H1 (cell line): ENCODE measurements around the gene ADAD1. TPM values are rescaled to one million over a fixed set of nuclear protein-coding genes. Genes with fewer than 3 reads are reported as not detected.

Experiments used
- CTCF ChIA-PET: fragments of 300-600 bp; sonication (Branson Sonifier 250); formaldehyde crosslinking; loops from one replicate; lab custom pipeline; 2021; ENCODE audit not compliant: partially characterized antibody; lab: Charles Lee
- POLR2A ChIA-PET: fragments of 300-600 bp; sonication (Branson Sonifier 250); formaldehyde crosslinking; loops from one replicate; lab custom pipeline; 2021; ENCODE audit warnings: inconsistent platforms; ENCODE audit not compliant: partially characterized antibody; lab: Charles Lee
- DNase-seq, 2 experiments: peaks; one replicate each; pipeline versions ENCODE4 v3.0.0 to v3.0.0-alpha.2; 2010 to 2022; ENCODE audit warnings: low spot score in 2 of 2, low read depth in 1 of 2, mixed read lengths in 1 of 2
- FAIRE-seq: peaks from 2 replicates; lab custom pipeline; 2011; peaks lifted over from hg19 to GRCh38; lab: Jason Lieb, UNC
- H2AFZ ChIP-seq: 2 replicates; pipeline ENCODE4 v1.8.1; 2012; ENCODE audit warnings: low read length, inconsistent platforms
- H2AK5ac ChIP-seq: 2 replicates; pipeline ENCODE4 v1.6.1; 2013; ENCODE audit warnings: low read depth, low read length
- H2BK120ac ChIP-seq: replicated peaks from 2 replicates; pipeline ENCODE3; 2013; ENCODE audit warnings: low read depth, low read length, inconsistent platforms
- H2BK12ac ChIP-seq: 2 replicates; pipeline ENCODE4 v1.6.1; 2013; ENCODE audit warnings: low read depth, low read length
- H2BK15ac ChIP-seq: 2 replicates; pipeline ENCODE4 v1.6.1; 2013; ENCODE audit warnings: low read length
- H2BK20ac ChIP-seq: 2 replicates; pipeline ENCODE4 v1.6.1; 2013; ENCODE audit warnings: low read length
- H2BK5ac ChIP-seq: 2 replicates; pipeline ENCODE4 v1.6.1; 2013; ENCODE audit warnings: low read depth, low read length
- H3K14ac ChIP-seq: 2 replicates; pipeline ENCODE4 v1.6.1; 2013; ENCODE audit warnings: inconsistent platforms; ENCODE audit not compliant: insufficient read length
- H3K18ac ChIP-seq: 2 replicates; pipeline ENCODE4 v1.6.1; 2013; ENCODE audit warnings: low read length; ENCODE audit errors: extremely low read depth
- H3K23ac ChIP-seq: 2 replicates; pipeline ENCODE4 v1.6.1; 2013; ENCODE audit warnings: inconsistent platforms; ENCODE audit not compliant: insufficient read length
- H3K23me2 ChIP-seq: 2 replicates; pipeline ENCODE4 v1.6.1; 2013; ENCODE audit warnings: low read depth, low read length
- H3K27ac ChIP-seq: 2 replicates; pipeline ENCODE4 v1.6.1; 2011; ENCODE audit warnings: low read depth, low read length, inconsistent platforms
- H3K27me3 ChIP-seq, 4 experiments: replicated peaks in 1 of 4; 1 replicate in 1 of 4; 2 replicates in 3 of 4; pipeline versions ENCODE4 v1.6.1 to v1.8.1; 2011 to 2013; ENCODE audit warnings: low read length in 3 of 4, mild to moderate bottlenecking in 3 of 4, inconsistent platforms in 2 of 4, mixed read lengths in 2 of 4, moderate library complexity in 1 of 4; ENCODE audit not compliant: control insufficient read depth in 3 of 4, insufficient read depth in 3 of 4; ENCODE audit errors: extremely low read depth in 1 of 4
- H3K36me3 ChIP-seq, 4 experiments: 2 replicates each; pipeline versions ENCODE4 v1.6.1 to v1.8.1; 2011 to 2013; ENCODE audit warnings: mild to moderate bottlenecking in 4 of 4, low read length in 3 of 4, moderate library complexity in 2 of 4, control low read depth in 1 of 4, inconsistent platforms in 1 of 4; ENCODE audit not compliant: insufficient read depth in 4 of 4, control insufficient read depth in 2 of 4
- H3K4ac ChIP-seq: replicated peaks from 2 replicates; pipeline ENCODE3; 2013; ENCODE audit warnings: low read length, low read depth, mixed read lengths, inconsistent platforms; ENCODE audit not compliant: insufficient read length
- H3K4me1 ChIP-seq, 4 experiments: replicated peaks in 1 of 4; 1 replicate in 1 of 4; 2 replicates in 3 of 4; pipeline versions ENCODE4 v1.6.1 to v1.8.1; 2011 to 2013; ENCODE audit warnings: low read length in 3 of 4, inconsistent platforms in 2 of 4, mixed read lengths in 1 of 4; ENCODE audit not compliant: insufficient read depth in 4 of 4, control insufficient read depth in 3 of 4
- H3K4me2 ChIP-seq, 2 experiments: 2 replicates each; pipeline versions ENCODE4 v1.6.1 to v1.8.1; 2011 to 2013; ENCODE audit warnings: low read depth in 2 of 2, low read length in 2 of 2, control low read depth in 1 of 2, inconsistent platforms in 1 of 2, mild to moderate bottlenecking in 1 of 2; ENCODE audit not compliant: insufficient read depth in 1 of 2
- H3K4me3 ChIP-seq, 4 experiments: fragments of 200-600, 300-600 bp in 1 of 4; sonication (generic), shearing (Covaris generic), sonication (Bioruptor Twin) in 1 of 4; 2 replicates each; pipeline versions ENCODE4 v1.5.1 to v1.8.1; 2011 to 2016; ENCODE audit warnings: low read length in 4 of 4, low read depth in 3 of 4, control low read depth in 2 of 4, inconsistent platforms in 2 of 4, mild to moderate bottlenecking in 2 of 4, mixed read lengths in 1 of 4, moderate library complexity in 1 of 4; ENCODE audit not compliant: insufficient read depth in 2 of 4; ENCODE audit errors: extremely low read depth in 1 of 4
- H3K56ac ChIP-seq: replicated peaks from 2 replicates; pipeline ENCODE3; 2013; ENCODE audit warnings: low read depth, mild to moderate bottlenecking, mixed read lengths, low read length, inconsistent platforms; ENCODE audit not compliant: insufficient read length
- H3K79me1 ChIP-seq: 2 replicates; pipeline ENCODE4 v1.6.1; 2013; ENCODE audit warnings: low read depth, low read length, control low read depth
- H3K79me2 ChIP-seq, 2 experiments: 2 replicates each; pipeline versions ENCODE4 v1.6.1 to v1.8.1; 2012 to 2013; ENCODE audit warnings: low read length in 2 of 2, mild to moderate bottlenecking in 2 of 2, inconsistent platforms in 1 of 2; ENCODE audit not compliant: insufficient read depth in 2 of 2, control insufficient read depth in 1 of 2
- H3K9ac ChIP-seq, 4 experiments: replicated peaks in 1 of 4; 1 replicate in 1 of 4; 2 replicates in 3 of 4; pipeline versions ENCODE4 v1.6.1 to v1.8.1; 2011 to 2013; ENCODE audit warnings: low read depth in 3 of 4, low read length in 3 of 4, control low read depth in 2 of 4, mild to moderate bottlenecking in 2 of 4, moderate library complexity in 2 of 4, inconsistent platforms in 1 of 4; ENCODE audit errors: extremely low read depth in 1 of 4
- H3K9me3 ChIP-seq, 2 experiments: 2 replicates each; pipeline versions ENCODE4 v1.6.1 to v1.8.1; 2012 to 2013; ENCODE audit warnings: mild to moderate bottlenecking in 2 of 2, moderate library complexity in 2 of 2, control low read depth in 1 of 2, inconsistent platforms in 1 of 2, low read depth in 1 of 2, low read length in 1 of 2, mixed read lengths in 1 of 2; ENCODE audit not compliant: insufficient read depth in 2 of 2
- H4K20me1 ChIP-seq, 2 experiments: replicated peaks in 1 of 2; 2 replicates each; pipeline versions ENCODE3 to v1.8.1; 2011 to 2013; ENCODE audit warnings: inconsistent platforms in 2 of 2, low read length in 2 of 2, mild to moderate bottlenecking in 1 of 2; ENCODE audit not compliant: insufficient read depth in 2 of 2, control insufficient read depth in 1 of 2
- H4K5ac ChIP-seq: 2 replicates; pipeline ENCODE4 v1.6.1; 2013; ENCODE audit warnings: low read length, low read depth, mixed read lengths, inconsistent platforms; ENCODE audit not compliant: insufficient read length
- H4K8ac ChIP-seq: 2 replicates; pipeline ENCODE4 v1.8.0; 2013; ENCODE audit warnings: mild to moderate bottlenecking, moderate library complexity, low read length, inconsistent platforms; ENCODE audit not compliant: insufficient read depth; ENCODE audit errors: extremely low read depth
- H4K91ac ChIP-seq: replicated peaks from 2 replicates; pipeline ENCODE3; 2013; ENCODE audit warnings: low read length, mixed read lengths, inconsistent platforms; ENCODE audit not compliant: insufficient read length
- BRCA1 ChIP-seq: IDR thresholded peaks from 2 replicates; pipeline ENCODE4 v1.6.1; 2012; ENCODE audit warnings: low read depth, low read length, improper control_type of control experiment
- CBX8 ChIP-seq: fragments of 300-800, 300-1000 bp; sonication (generic); IDR thresholded peaks from 2 replicates; pipeline ENCODE4 v1.7.1; 2016; ENCODE audit warnings: low read depth, low read length, borderline replicate concordance
- EP300 ChIP-seq, 2 experiments: IDR thresholded peaks; 1 replicate in 1 of 2; 2 replicates in 1 of 2; pipeline ENCODE4 v1.6.1; 2011 to 2012; ENCODE audit warnings: low read depth in 2 of 2, low read length in 2 of 2, mild to moderate bottlenecking in 2 of 2, borderline replicate concordance in 1 of 2, inconsistent platforms in 1 of 2, moderate library complexity in 1 of 2
- FOSL1 ChIP-seq: IDR thresholded peaks from 2 replicates; pipeline ENCODE4 v1.6.1; 2011; ENCODE audit warnings: mild to moderate bottlenecking, low read depth, low read length, moderate library complexity; ENCODE audit not compliant: insufficient read depth
- JUN ChIP-seq: IDR thresholded peaks from 2 replicates; pipeline ENCODE4 v1.6.1; 2011; ENCODE audit warnings: low read depth, mild to moderate bottlenecking, improper control_type of control experiment, low read length
- KDM1A ChIP-seq: fragments of 200-600, 300-600 bp; sonication (generic); IDR thresholded peaks from 2 replicates; pipeline ENCODE4 v1.7.1; 2016; ENCODE audit warnings: mild to moderate bottlenecking, low read length, borderline replicate concordance
- KDM5A ChIP-seq: fragments of 200-600 bp; IDR thresholded peaks from 2 replicates; pipeline ENCODE4 v1.7.1; 2012; ENCODE audit warnings: mild to moderate bottlenecking, low read length, inconsistent platforms, mixed read lengths
- RAD21 ChIP-seq, 2 experiments: IDR thresholded peaks in 1 of 2; conservative IDR thresholded peaks in 1 of 2; 2 replicates each; pipeline ENCODE4 v1.6.1; 2011; ENCODE audit warnings: low read depth in 2 of 2, low read length in 2 of 2, improper control_type of control experiment in 1 of 2, inconsistent platforms in 1 of 2, mild to moderate bottlenecking in 1 of 2, moderate library complexity in 1 of 2
- RFX5 ChIP-seq: IDR thresholded peaks from 2 replicates; pipeline ENCODE4 v1.6.1; 2011; ENCODE audit warnings: low read depth, low read length, improper control_type of control experiment, borderline replicate concordance
- RNF2 ChIP-seq: fragments of 200-900, 300-1000 bp; sonication (generic); IDR thresholded peaks from 2 replicates; pipeline ENCODE4 v1.7.1; 2016; ENCODE audit warnings: borderline replicate concordance, low read depth, mild to moderate bottlenecking, antibody characterized with exemption, low read length; ENCODE audit not compliant: poor library complexity, severe bottlenecking; ENCODE audit errors: missing control alignments
- SIX5 ChIP-seq: IDR thresholded peaks from 2 replicates; pipeline ENCODE4 v1.6.1; 2011; ENCODE audit warnings: mild to moderate bottlenecking, low read depth, low read length
- SP4 ChIP-seq: IDR thresholded peaks from 2 replicates; pipeline ENCODE4 v1.6.1; 2012; ENCODE audit warnings: low read length, inconsistent platforms
- YY1 ChIP-seq: IDR thresholded peaks from 2 replicates; pipeline ENCODE4 v1.6.1; 2011; ENCODE audit warnings: low read depth, mild to moderate bottlenecking, low read length
- ZNF274 ChIP-seq: IDR thresholded peaks from 2 replicates; pipeline ENCODE4 v1.7.0; 2012; ENCODE audit warnings: low read length, borderline replicate concordance; ENCODE audit errors: extremely low read depth
- WGBS, 2 experiments: shearing (Covaris generic) in 1 of 2; methylation state at CpG; one replicate each; pipeline versions ENCODE4 v1.1.6 to v1.1.7; 2013 to 2015; ENCODE audit warnings: low lambda C conversion rate in 2 of 2, mixed read lengths in 2 of 2, inconsistent platforms in 1 of 2, low coverage in 1 of 2, missing lambda C conversion rate in 1 of 2; ENCODE audit not compliant: insufficient replicate concordance in 2 of 2, insufficient coverage in 1 of 2, insufficient read length in 1 of 2; ENCODE audit errors: extremely low coverage in 1 of 2, missing lambda C conversion rate in 1 of 2; 5-methylcytosine and 5-hydroxymethylcytosine counted together
- polyA plus RNA-seq, 7 experiments: library from polyadenylated mRNA; depleted of rRNA in 3 of 7; stranded (reverse) in 5 of 7; unstranded in 2 of 7; fragments of >200 nt in 5 of 7; fragments of 200-250 nt in 2 of 7; gene quantifications; 1 replicate in 5 of 7; 2 replicates in 1 of 7; 4 replicates in 1 of 7; pipeline versions ENCODE4 v1.2.1 to v1.2.3, GENCODE V29; 2011 to 2013; ENCODE audit warnings: missing spikeins in 2 of 7, mixed read lengths in 2 of 7
- total RNA-seq: library from RNA; stranded (reverse); fragmentation: NEBNext Ultra II Directional; extraction: Animal tissue kit (Norgen Biotek cat#: 25700); gene quantifications from 2 replicates; pipeline ENCODE4 v1.2.1, GENCODE V29; 2021

ADAD1 gene
- total and polyA plus RNA-seq, 2 of the 8 experiments (the other 6 are each of a cell fraction or from before 2014, with no cell fraction given), result not detected

GRCh38 chr4:122434285-122434684, 55.5 kb downstream of the ADAD1 start:
- Histone ChIP-seq H2BK15ac (no peak overlapping the region), H3K36me3 (no peaks in the 10 kb centered on the region), H4K8ac (no peak overlapping the region), H3K4me2 (no peak overlapping the region), H4K5ac (no peak overlapping the region), H3K4me1 (no peaks in the 10 kb centered on the region), H3K4me3 (no peak overlapping the region), H2BK5ac (no peak overlapping the region), H3K14ac (no peak overlapping the region), H2BK120ac (no peak overlapping the region), H3K9ac (no peak overlapping the region), H3K23me2 (no peaks in the 10 kb centered on the region), H2BK20ac (no peak overlapping the region), H4K20me1 (no peaks in the 10 kb centered on the region), H3K18ac (no peak overlapping the region), H3K23ac (no peak overlapping the region), H3K27me3 (no peaks in the 10 kb centered on the region), H3K9me3 (no peaks in the 10 kb centered on the region), H3K27ac (no peak overlapping the region), H3K56ac (no peak overlapping the region), H2AFZ (no peak overlapping the region), H4K91ac (no peak overlapping the region), H3K79me2 (no peaks in the 10 kb centered on the region), H2BK12ac (no peak overlapping the region), H3K4ac (no peak overlapping the region), H3K79me1 (no peaks in the 10 kb centered on the region), H2AK5ac (no peak overlapping the region)
- 83% methylated on average over 3 of the region's 3 CpGs; no CpG with 5 or more reads in 1 of the 2 experiments for whole genome bisulfite sequencing, 2 experiments
- ChIA-PET CTCF (interaction anchor here (2.0 kb wide), 1 partner anchor 16 kb away, joined by 6 read pairs; no protein-coding TSS in a partner anchor), POLR2A (no interaction called here)
- FAIRE-seq (no peak), DNase-seq (no peak)
- TF ChIP-seq RAD21 (IDR thresholded peaks at IDR 0.05 in 1 of 2, conservative IDR thresholded peaks at IDR 0.05 in 1 of 2; ENCODE audit: low read depth in 2 of 2, low read length in 2 of 2), result no peak
- no peak for TF ChIP-seq RFX5
- no peak for TF ChIP-seq ZNF274
- TF ChIP-seq SP4, result no peak
- no peak for TF ChIP-seq CBX8
- TF ChIP-seq JUN, result no peak
- TF ChIP-seq YY1, result no peak
- TF ChIP-seq FOSL1, result no peak
- no peak for TF ChIP-seq EP300 (IDR thresholded peaks at IDR 0.05; ENCODE audit: borderline replicate concordance in 1 of 2, low read depth in 2 of 2, low read length in 2 of 2)
- TF ChIP-seq BRCA1, result no peak
- no peak for TF ChIP-seq SIX5
- TF ChIP-seq KDM1A, result no peak
- no peak for TF ChIP-seq KDM5A
- no peak for TF ChIP-seq RNF2
